ENCODE data around the gene ABCA4. TPM values are rescaled to one million over a fixed set of nuclear protein-coding genes. Genes with fewer than 3 reads are reported as not detected.

The ABCA4 gene
- total and polyA plus RNA-seq, 8 donors, result 0.08 to 1.2 (median 0.37) TPM; not detected in 5

- Histone ChIP-seq H3K36me3 (no peaks in the 10 kb centered on the region), H3K9me3 (no peaks in the 10 kb centered on the region), H3K27me3 (no peaks in the 10 kb centered on the region), H3K27ac (peak overlapping the region; percentile 34 to 76 (median 69)), H3K4me3 (no peak overlapping the region), H3K4me1 (peaks cover 12 to 22% (median 20%) of the 10 kb centered on the region in 4 donors)
- WGBS, 5 donors, result 35 to 56% (median 47%) methylated on average over 3 to 4 of the region's 4 CpGs
- no peak for TF ChIP-seq POLR2AphosphoS5 (IDR thresholded peaks at IDR 0.05)
- intact Hi-C loops (cut with DNase I; ENCODE audit: low total_unique reads), result no loop called here
- DNase-seq, result no peak
These were observed 77.1 kb downstream of the ABCA4 start for GRCh38 chr1:94043738-94044289.

- Histone ChIP-seq H3K4me1 (peaks cover 12 to 20% (median 19%) of the 10 kb centered on the region in 4 donors), H3K27ac (peak overlapping the region in 1 of 5 donors; percentile 46), H3K4me3 (no peak overlapping the region), H3K27me3 (no peaks in the 10 kb centered on the region), H3K9me3 (no peaks in the 10 kb centered on the region), H3K36me3 (no peaks in the 10 kb centered on the region)
- intact Hi-C loops (cut with DNase I; ENCODE audit: low total_unique reads), result no loop called here
- no peak for DNase-seq
- TF ChIP-seq CTCF (IDR thresholded peaks at IDR 0.05) (no peak), POLR2AphosphoS5 (IDR thresholded peaks at IDR 0.05) (no peak), EP300 (IDR thresholded peaks at IDR 0.05) (no peak), POLR2A (IDR thresholded peaks at IDR 0.05) (no peak)
- WGBS, 5 donors, result 88 to 100% (median 97%) methylated on average over 1 of the region's 1 CpG
These were observed 78.6 kb downstream of the ABCA4 start for GRCh38 chr1:94042388-94042787.

GRCh38 chr1:94039871-94040569 lies 80.9 kb downstream of the ABCA4 start:
- Histone ChIP-seq H3K36me3 (no peaks in the 10 kb centered on the region), H3K9me3 (no peaks in the 10 kb centered on the region), H3K4me1 (peaks cover 10 to 17% (median 10%) of the 10 kb centered on the region in 4 donors), H3K27me3 (peaks cover 0 to 4% (median 0%) of the 10 kb centered on the region in 3 donors), H3K4me3 (no peak overlapping the region), H3K27ac (peak overlapping the region in 1 of 5 donors; percentile 32)
- intact Hi-C loops (cut with DNase I; ENCODE audit: low total_unique reads), result loop anchor here (10.0 kb wide), 1 partner anchor 195 kb away; the partner anchor contains the start of gene ARHGAP29
- no peak for TF ChIP-seq POLR2AphosphoS5 (IDR thresholded peaks at IDR 0.05)
- no peak for TF ChIP-seq POLR2A (IDR thresholded peaks at IDR 0.05)
- peak in 1 of 7 experiments; percentile 3 for TF ChIP-seq CTCF (IDR thresholded peaks at IDR 0.05)
- TF ChIP-seq EP300 (IDR thresholded peaks at IDR 0.05), result no peak
- no peak for DNase-seq
- 69 to 86% (median 80%) methylated on average over 11 of the region's 11 CpGs for WGBS, 5 donors

- H3K36me3 ChIP-seq, result no peaks in the 10 kb centered on the region
- H3K27me3 ChIP-seq, result peaks cover 0 to 4% (median 0%) of the 10 kb centered on the region in 3 donors
- intact Hi-C loops (cut with DNase I; ENCODE audit: low total_unique reads), result loop anchor here (10.0 kb wide), 1 partner anchor 195 kb away; the partner anchor contains the start of gene ARHGAP29
- DNase-seq, result peak; percentile 74 to 88
- H3K27ac ChIP-seq, result peak overlapping the region in 1 of 5 donors; percentile 1
- TF ChIP-seq CTCF (IDR thresholded peaks at IDR 0.05) (peak in 5 of 7 experiments; percentile 7 to 76 (median 69)), POLR2A (IDR thresholded peaks at IDR 0.05) (no peak), EP300 (IDR thresholded peaks at IDR 0.05) (no peak), POLR2AphosphoS5 (IDR thresholded peaks at IDR 0.05) (no peak)
- H3K9me3 ChIP-seq, result no peaks in the 10 kb centered on the region
- no peak overlapping the region for H3K4me3 ChIP-seq
- H3K4me1 ChIP-seq, result peaks cover 4 to 12% (median 5%) of the 10 kb centered on the region in 4 donors
- 3 to 11% (median 3%) methylated on average over 4 of the region's 4 CpGs for WGBS, 5 donors
These were observed 81.5 kb downstream of the ABCA4 start for GRCh38 chr1:94039514-94039870.

All from stomach (tissue), 9 donors.